K562 (cell line): ENCODE measurements around the gene SELENOO. TPM values are rescaled to one million over a fixed set of nuclear protein-coding genes. Genes with fewer than 3 reads are reported as not detected.

Source experiments
- ATAC-seq: fragments of 200-7000 bp; cut with Tn5 transposase; 3 replicates; pipeline ENCODE4 v1.9.1; 2020; ENCODE audit warnings: moderate library complexity
- BruUV-seq: library from RNA; stranded (reverse); fragments of 400-500 nt; replicated peaks from 2 replicates; lab custom pipeline; 2021; lab: Mats Ljungman, UMichigan
- CTCF ChIA-PET: fragments of 300-600 bp; formaldehyde crosslinking; extraction: SDS; loops from one replicate; lab custom pipeline; 2021; ENCODE audit warnings: low intra/inter-chr PET ratio; lab: Yijun Ruan, JAX
- POLR2A ChIA-PET: fragments of 300-600, 350-650 bp; sonication (Branson Sonifier 250); formaldehyde crosslinking; extraction: SDS; loops from one replicate; lab custom pipeline; 2021; ENCODE audit warnings: antibody characterized with exemption, inconsistent platforms; lab: Yijun Ruan, JAX
- DNase-seq, 4 experiments: peaks; one replicate each; pipeline versions ENCODE4 v3.0.0 to v3.0.0-alpha.2; 2011 to 2018; ENCODE audit warnings: low spot score in 3 of 4, mixed read lengths in 3 of 4; ENCODE audit errors: extremely low read depth in 1 of 4
- FAIRE-seq: peaks from 2 replicates; lab custom pipeline; 2011; peaks lifted over from hg19 to GRCh38; lab: Jason Lieb, UNC
- H2AFZ ChIP-seq: 2 replicates; pipeline ENCODE4 v1.6.0; 2011; ENCODE audit warnings: low read depth, low read length, control low read depth, inconsistent platforms
- H3K27ac ChIP-seq: fragments of 200-600 bp; 3 replicates; pipeline ENCODE4 v1.8.0; 2011; ENCODE audit warnings: low read depth, mild to moderate bottlenecking, control low read depth, inconsistent platforms, low read length, moderate library complexity, mixed read lengths; ENCODE audit errors: extremely low read depth
- H3K27me3 ChIP-seq, 2 experiments: fragments of 300-600 bp in 1 of 2; 2 replicates in 1 of 2; 3 replicates in 1 of 2; pipeline versions ENCODE4 v1.6.0 to v1.8.0; 2011; ENCODE audit warnings: inconsistent platforms in 2 of 2, low read length in 2 of 2, mild to moderate bottlenecking in 1 of 2, mixed read lengths in 1 of 2, moderate library complexity in 1 of 2; ENCODE audit not compliant: control insufficient read depth in 2 of 2, insufficient read depth in 2 of 2
- H3K36me3 ChIP-seq: fragments of 300-600 bp; 3 replicates; pipeline ENCODE4 v1.8.0; 2011; ENCODE audit warnings: mild to moderate bottlenecking, low read length, inconsistent platforms; ENCODE audit not compliant: control insufficient read depth, insufficient read depth
- H3K4me1 ChIP-seq, 2 experiments: fragments of 200-600 bp in 1 of 2; replicated peaks in 1 of 2; 2 replicates in 1 of 2; 3 replicates in 1 of 2; pipeline versions ENCODE4 v1.5.1 to v1.8.0; 2011; ENCODE audit warnings: inconsistent platforms in 2 of 2, low read length in 2 of 2, mild to moderate bottlenecking in 1 of 2, mixed read lengths in 1 of 2, moderate library complexity in 1 of 2; ENCODE audit not compliant: control insufficient read depth in 2 of 2, insufficient read depth in 2 of 2
- H3K4me2 ChIP-seq: 2 replicates; pipeline ENCODE4 v1.6.1; 2011; ENCODE audit warnings: low read length, control low read depth, inconsistent platforms, mixed read lengths; ENCODE audit not compliant: insufficient read depth
- H3K4me3 ChIP-seq: fragments of 200-600 bp; sonication (generic), shearing (Covaris generic); 2 replicates; pipeline ENCODE4 v1.5.1; 2016; ENCODE audit warnings: control low read depth, inconsistent platforms
- H3K79me2 ChIP-seq: fragments of 200-600 bp; 3 replicates; pipeline ENCODE4 v1.8.0; 2011; ENCODE audit warnings: low read length, inconsistent platforms; ENCODE audit not compliant: control insufficient read depth, insufficient read depth
- H3K9ac ChIP-seq, 2 experiments: 2 replicates each; pipeline versions ENCODE4 v1.6.0 to v1.6.1; 2011; ENCODE audit warnings: low read depth in 2 of 2, low read length in 2 of 2, control low read depth in 1 of 2, inconsistent platforms in 1 of 2, mild to moderate bottlenecking in 1 of 2, mixed read lengths in 1 of 2; ENCODE audit not compliant: insufficient read depth in 1 of 2
- H3K9me1 ChIP-seq: one replicate; pipeline ENCODE4 v1.6.0; 2011; ENCODE audit warnings: inconsistent platforms, mild to moderate bottlenecking, low read length, moderate library complexity; ENCODE audit not compliant: control insufficient read depth, insufficient read depth
- H3K9me3 ChIP-seq: replicated peaks from 2 replicates; pipeline ENCODE4 v1.5.1; 2011; ENCODE audit warnings: low read depth, low read length, inconsistent platforms; ENCODE audit not compliant: control insufficient read depth, insufficient read depth
- H4K20me1 ChIP-seq: replicated peaks from 2 replicates; pipeline ENCODE4 v1.6.1; 2011; ENCODE audit warnings: low read length, inconsistent platforms, mixed read lengths; ENCODE audit not compliant: control insufficient read depth, insufficient read depth
- C11orf30 ChIP-seq: fragments of 450-650 bp; IDR thresholded peaks from 2 replicates; pipeline ENCODE4 v1.6.1; 2016; ENCODE audit warnings: low read depth, mild to moderate bottlenecking
- DMBX1 ChIP-seq: fragments of 250-450 bp; sonication (Bioruptor Pico); IDR thresholded peaks from 2 replicates; pipeline ENCODE4 v1.8.0; 2022; ENCODE audit warnings: inconsistent platforms, mild to moderate bottlenecking, moderate library complexity, borderline replicate concordance
- ERF ChIP-seq: fragments of 450-650 bp; formaldehyde crosslinking; IDR thresholded peaks from 2 replicates; pipeline ENCODE4 v1.4.0; 2020; ENCODE audit warnings: mild to moderate bottlenecking, mixed read lengths
- FOXP1 ChIP-seq: sonication (generic); formaldehyde crosslinking; IDR thresholded peaks from 2 replicates; pipeline ENCODE4 v1.8.0; 2022; ENCODE audit warnings: mild to moderate bottlenecking, missing genetic modification reagents
- MAZ ChIP-seq, 2 experiments: fragments of 450-650 bp in 1 of 2; sonication (generic) in 1 of 2; formaldehyde crosslinking; IDR thresholded peaks in 1 of 2; conservative IDR thresholded peaks in 1 of 2; 2 replicates each; pipeline versions ENCODE4 v1.4.0 to v1.5.0; 2020; ENCODE audit warnings: mild to moderate bottlenecking in 1 of 2, missing genetic modification reagents in 1 of 2
- POLR2G ChIP-seq: fragments of 200-400 bp; formaldehyde crosslinking; IDR thresholded peaks from 2 replicates; pipeline ENCODE4 v1.6.1; 2017; ENCODE audit warnings: low read depth, mild to moderate bottlenecking, antibody characterized with exemption, low read length, moderate library complexity
- ZBTB7A ChIP-seq: IDR thresholded peaks from 2 replicates; pipeline ENCODE4 v1.6.1; 2011; ENCODE audit warnings: low read depth, mild to moderate bottlenecking, low read length, moderate library complexity, borderline replicate concordance; ENCODE audit not compliant: control insufficient read depth
- ZNF143 ChIP-seq: sonication (generic); formaldehyde crosslinking; IDR thresholded peaks from 2 replicates; pipeline ENCODE4 v1.9.0; 2022; ENCODE audit warnings: mild to moderate bottlenecking, missing genetic modification reagents
- ZNF282 ChIP-seq: sonication (generic); formaldehyde crosslinking; IDR thresholded peaks from 2 replicates; pipeline ENCODE4 v1.8.1; 2023; ENCODE audit warnings: missing genetic modification reagents
- ZNF316 ChIP-seq: fragments of 450-650 bp; IDR thresholded peaks from 2 replicates; pipeline ENCODE4 v1.6.1; 2016
- ZNF408 ChIP-seq: fragments of 250-450 bp; sonication (Bioruptor Pico); IDR thresholded peaks from 2 replicates; pipeline ENCODE4 v1.4.0; 2020; ENCODE audit warnings: low read depth, mild to moderate bottlenecking, moderate library complexity
- ZNF764 ChIP-seq: fragments of 250-450 bp; sonication (Bioruptor Pico); IDR thresholded peaks from 2 replicates; pipeline ENCODE4 v1.4.0; 2020; ENCODE audit warnings: low read depth, mild to moderate bottlenecking, moderate library complexity
- WGBS: fragments of 100-300 bp; shearing (Covaris generic); methylation state at CpG from one replicate; pipeline ENCODE4 v1.1.6; 2016; ENCODE audit warnings: low coverage, mixed read lengths; ENCODE audit not compliant: insufficient coverage; ENCODE audit errors: missing lambda C conversion rate; 5-methylcytosine and 5-hydroxymethylcytosine counted together
- in situ Hi-C: fragments of 300-500 bp; cut with MboI; formaldehyde crosslinking; loops from 4 replicates; pipeline ENCODE4 v1.15.0; 2018; ENCODE audit warnings: inconsistent platforms, mixed read lengths
- intact Hi-C: fragments of 100-400 bp; cut with micrococcal nuclease; formaldehyde crosslinking; loops from 2 replicates; pipeline ENCODE4 v1.14.2; 2022
- polyA plus RNA-seq, 8 experiments: library from polyadenylated mRNA; depleted of rRNA in 4 of 8; stranded (reverse) in 5 of 8; unstranded in 3 of 8; fragments of >200 nt; fragmentation: Nextera tagmentation in 2 of 8; fragmentation: Illumina TruSeq in 1 of 8; extraction: Ambion mirVana in 2 of 8; extraction: Trizol in 1 of 8; gene quantifications; 2 replicates each; pipeline versions ENCODE4 v1.2.1 to v1.2.3, GENCODE V29; 2011 to 2014; ENCODE audit warnings: inconsistent platforms in 1 of 8, missing spikeins in 1 of 8
- total RNA-seq, 7 experiments: library from RNA; depleted of rRNA in 6 of 7; stranded (reverse); fragments of >200 nt in 6 of 7; fragmentation: Illumina TruSeq in 2 of 7; extraction: Trizol in 2 of 7; gene quantifications; 2 replicates each; pipeline versions ENCODE4 v1.2.1 to v1.2.3, GENCODE V29; 2011 to 2021; ENCODE audit warnings: low replicate concordance in 1 of 7
- TF ChIP-seq, protein P1 (sequence below): fragments of 450-650 bp; IDR thresholded peaks from 2 replicates; pipeline ENCODE4 v1.6.1; 2014; ENCODE audit warnings: low read depth, mild to moderate bottlenecking, moderate library complexity, borderline replicate concordance
- TF ChIP-seq, protein P2 (sequence below), 3 experiments: fragments of 200-800 bp in 1 of 3; fragments of 250-450 bp in 1 of 3; fragments of 450-650 bp in 1 of 3; sonication (Bioruptor Pico) in 1 of 3; sonication (Bioruptor generic) in 1 of 3; formaldehyde crosslinking in 1 of 3; IDR thresholded peaks; 2 replicates each; pipeline versions ENCODE4 v1.6.1 to v1.8.0; 2016 to 2022; ENCODE audit warnings: mild to moderate bottlenecking in 2 of 3, missing genetic modification characterization in 2 of 3, missing compliant biosample characterization in 1 of 3, moderate library complexity in 1 of 3

The SELENOO gene
- total and polyA plus RNA-seq, 9 of the 15 experiments (the other 6 are each of a cell fraction or from before 2014, with no cell fraction given): 0.37 to 24.9 (median 8.3) TPM

DNA sequence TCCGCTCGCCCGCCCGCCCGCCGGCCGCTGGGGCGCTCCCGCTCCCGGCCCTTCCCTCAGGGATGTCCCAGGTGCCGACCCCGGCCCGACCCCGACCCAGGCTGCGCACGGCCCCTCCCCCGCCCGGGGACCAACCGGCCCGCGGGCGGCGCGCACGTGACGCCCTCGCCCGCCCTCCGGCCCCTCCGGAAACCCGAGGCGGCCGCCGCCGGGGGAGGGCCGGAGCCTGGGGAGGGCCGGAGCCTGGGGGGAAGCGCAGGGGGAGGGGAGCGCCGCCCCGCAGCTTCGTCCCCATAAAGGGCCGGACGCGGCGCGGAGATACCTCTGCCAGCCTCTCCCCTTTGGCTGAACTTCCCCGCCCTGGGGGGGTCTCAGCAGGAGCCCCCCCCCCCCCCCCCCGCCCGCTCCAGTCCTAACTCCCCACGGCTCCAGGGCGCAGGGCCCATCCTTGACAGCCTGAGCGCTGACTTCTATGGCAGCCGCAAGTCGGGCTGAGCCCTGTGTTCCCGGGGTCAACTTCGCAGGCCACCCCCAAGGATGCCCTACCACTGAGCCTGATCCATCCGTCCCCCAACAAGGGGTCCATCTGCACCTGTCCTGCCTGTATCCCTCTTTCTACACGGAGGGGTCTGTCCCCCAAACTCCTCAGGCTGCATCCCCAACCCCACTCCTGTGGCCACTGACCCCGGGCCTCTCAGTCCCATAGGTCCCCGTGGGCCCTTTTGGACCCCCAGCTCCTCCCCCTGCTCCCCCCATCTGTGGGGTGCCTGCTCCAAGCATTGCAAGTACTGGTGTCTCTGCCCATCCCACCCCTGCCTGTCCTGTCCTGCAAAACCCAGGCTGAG, 61.0 kb downstream of the SELENOO start, which contains the start of gene MAPK12 (continued):
- TF ChIP-seq ERF (no peak), DMBX1 (CRISPR knock-in tag) (no peak)

DNA sequence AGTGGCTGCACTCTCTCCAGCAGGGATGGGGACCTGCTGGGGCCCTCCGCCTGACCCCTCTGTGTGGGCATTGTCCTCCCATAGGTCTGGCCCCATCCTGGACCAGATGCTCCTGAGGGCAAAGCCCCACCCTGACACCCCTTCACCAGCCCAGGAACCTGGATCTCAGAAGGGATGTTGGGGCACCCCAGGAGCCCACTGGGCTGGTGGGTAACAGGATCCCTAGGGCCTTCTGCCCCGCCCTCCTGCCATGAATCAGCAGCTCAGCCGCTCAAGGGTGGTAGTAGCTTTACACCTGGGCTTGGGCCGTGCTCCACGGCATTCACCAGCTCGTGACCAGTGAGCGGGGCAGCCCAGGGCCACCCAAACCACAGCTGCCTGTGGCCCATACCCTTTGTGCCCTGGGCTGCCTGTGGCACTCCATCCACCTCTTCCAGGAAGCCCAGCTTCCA, 61.7 kb downstream of the SELENOO start:
- CTCF ChIA-PET: no interaction called here
- no CpG with 5 or more reads among the region's 7 CpGs for WGBS
- DNase-seq (peak; percentile 46 to 77 (median 62)), ATAC-seq (peak; percentile 80), FAIRE-seq (peak; percentile 91)
- H2AFZ ChIP-seq: peak overlapping the region; percentile 55
- no peaks in the 10 kb centered on the region for H3K9me3 ChIP-seq
- BruUV-seq: no TSS peak
- POLR2A ChIA-PET: interaction anchor here (0.6 to 1.9 kb wide), 5 partner anchors 10 to 72 kb away, joined by 3 to 11 read pairs (median 3); partner anchors contain the start of gene HDAC10
- peak overlapping the region; percentile 61 for H3K4me2 ChIP-seq
- in situ Hi-C loops: no loop called here
- H3K36me3 ChIP-seq: peaks cover 18% of the 10 kb centered on the region; the same call in 1 of the 3 replicates
- H3K4me3 ChIP-seq: no peak overlapping the region
- H3K79me2 ChIP-seq: peaks cover 27% of the 10 kb centered on the region
- intact Hi-C loops: no loop called here
- H3K27me3 ChIP-seq: no peaks in the 10 kb centered on the region
- no peaks in the 10 kb centered on the region for H4K20me1 ChIP-seq
- peaks cover 15 to 85% of the 10 kb centered on the region in 2 experiments; a peak in 4 of 5 replicates for H3K4me1 ChIP-seq
- peak overlapping the region; percentile 69 to 92 for H3K9ac ChIP-seq
- H3K9me1 ChIP-seq: no peaks in the 10 kb centered on the region
- H3K27ac ChIP-seq: peak overlapping the region; percentile 76
- TF ChIP-seq ZNF764 (CRISPR knock-in tag) (no peak), ZNF282 (no peak), POLR2G (peak; percentile 51), ZNF143 (CRISPR knock-in tag) (no peak), MAZ (CRISPR knock-in tag; conservative IDR thresholded peaks at IDR 0.05 in 1 of 2, IDR thresholded peaks at IDR 0.05 in 1 of 2) (0 out of 4 replicates have a peak, but pooled peaks of 1 of the 2 experiments have one; percentile 17), C11orf30 (peak; percentile 71), ZNF316 (peak; percentile 60; the same call in 1 of the 2 replicates), ZNF408 (no peak), ZBTB7A (peak; percentile 15; the same call in 1 of the 2 replicates), FOXP1 (no peak)
- TF ChIP-seq, protein P1, sequence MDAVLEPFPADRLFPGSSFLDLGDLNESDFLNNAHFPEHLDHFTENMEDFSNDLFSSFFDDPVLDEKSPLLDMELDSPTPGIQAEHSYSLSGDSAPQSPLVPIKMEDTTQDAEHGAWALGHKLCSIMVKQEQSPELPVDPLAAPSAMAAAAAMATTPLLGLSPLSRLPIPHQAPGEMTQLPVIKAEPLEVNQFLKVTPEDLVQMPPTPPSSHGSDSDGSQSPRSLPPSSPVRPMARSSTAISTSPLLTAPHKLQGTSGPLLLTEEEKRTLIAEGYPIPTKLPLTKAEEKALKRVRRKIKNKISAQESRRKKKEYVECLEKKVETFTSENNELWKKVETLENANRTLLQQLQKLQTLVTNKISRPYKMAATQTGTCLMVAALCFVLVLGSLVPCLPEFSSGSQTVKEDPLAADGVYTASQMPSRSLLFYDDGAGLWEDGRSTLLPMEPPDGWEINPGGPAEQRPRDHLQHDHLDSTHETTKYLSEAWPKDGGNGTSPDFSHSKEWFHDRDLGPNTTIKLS: no peak
- TF ChIP-seq, protein P2, sequence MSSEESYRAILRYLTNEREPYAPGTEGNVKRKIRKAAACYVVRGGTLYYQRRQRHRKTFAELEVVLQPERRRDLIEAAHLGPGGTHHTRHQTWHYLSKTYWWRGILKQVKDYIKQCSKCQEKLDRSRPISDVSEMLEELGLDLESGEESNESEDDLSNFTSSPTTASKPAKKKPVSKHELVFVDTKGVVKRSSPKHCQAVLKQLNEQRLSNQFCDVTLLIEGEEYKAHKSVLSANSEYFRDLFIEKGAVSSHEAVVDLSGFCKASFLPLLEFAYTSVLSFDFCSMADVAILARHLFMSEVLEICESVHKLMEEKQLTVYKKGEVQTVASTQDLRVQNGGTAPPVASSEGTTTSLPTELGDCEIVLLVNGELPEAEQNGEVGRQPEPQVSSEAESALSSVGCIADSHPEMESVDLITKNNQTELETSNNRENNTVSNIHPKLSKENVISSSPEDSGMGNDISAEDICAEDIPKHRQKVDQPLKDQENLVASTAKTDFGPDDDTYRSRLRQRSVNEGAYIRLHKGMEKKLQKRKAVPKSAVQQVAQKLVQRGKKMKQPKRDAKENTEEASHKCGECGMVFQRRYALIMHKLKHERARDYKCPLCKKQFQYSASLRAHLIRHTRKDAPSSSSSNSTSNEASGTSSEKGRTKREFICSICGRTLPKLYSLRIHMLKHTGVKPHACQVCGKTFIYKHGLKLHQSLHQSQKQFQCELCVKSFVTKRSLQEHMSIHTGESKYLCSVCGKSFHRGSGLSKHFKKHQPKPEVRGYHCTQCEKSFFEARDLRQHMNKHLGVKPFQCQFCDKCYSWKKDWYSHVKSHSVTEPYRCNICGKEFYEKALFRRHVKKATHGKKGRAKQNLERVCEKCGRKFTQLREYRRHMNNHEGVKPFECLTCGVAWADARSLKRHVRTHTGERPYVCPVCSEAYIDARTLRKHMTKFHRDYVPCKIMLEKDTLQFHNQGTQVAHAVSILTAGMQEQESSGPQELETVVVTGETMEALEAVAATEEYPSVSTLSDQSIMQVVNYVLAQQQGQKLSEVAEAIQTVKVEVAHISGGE (CRISPR knock-in tag; IDR thresholded peaks at IDR 0.05): no peak
